Activated CD4-positive, alpha-beta T cell treated with anti-CD3 and anti-CD28 coated beads, Interleukin-2, amount 10 ng/mL, durations not matched to agents 24 days and 14 days (primary cell): Measurements from ENCODE around the gene PTCHD1. TPM values are rescaled to one million over a fixed set of nuclear protein-coding genes. Genes with fewer than 3 reads are reported as not detected.
A peak's percentile ranks its signal among the peaks of the same experiment; 100 is the strongest.

ENCODE experiments used
- DNase-seq: peaks from one replicate; pipeline ENCODE4 v3.0.0; 2022
- H3K27ac Mint-ChIP-seq: one replicate; pipeline ENCODE4 v1.8.0; 2022; ENCODE audit warnings: mild to moderate bottlenecking, mixed read lengths
- H3K27me3 Mint-ChIP-seq: one replicate; pipeline ENCODE4 v1.8.0; 2022; ENCODE audit warnings: mixed read lengths
- H3K36me3 Mint-ChIP-seq: one replicate; pipeline ENCODE4 v1.8.0; 2022; ENCODE audit warnings: low read depth, mild to moderate bottlenecking, mixed read lengths
- H3K4me1 Mint-ChIP-seq: one replicate; pipeline ENCODE4 v1.8.0; 2021; ENCODE audit warnings: mixed read lengths
- H3K4me3 Mint-ChIP-seq: one replicate; pipeline ENCODE4 v1.8.0; 2022; ENCODE audit warnings: mild to moderate bottlenecking, moderate library complexity, mixed read lengths
- H3K9me3 Mint-ChIP-seq: one replicate; pipeline ENCODE4 v1.8.0; 2021; ENCODE audit warnings: mixed read lengths
- intact Hi-C: fragments of 100-400 bp; cut with micrococcal nuclease; formaldehyde crosslinking; loops from one replicate; pipeline ENCODE4 v1.15.1; 2023
- total RNA-seq: library from RNA; stranded (reverse); gene quantifications from 2 replicates; pipeline ENCODE4 v1.2.3, GENCODE V29; 2022

Gene PTCHD1
- total RNA-seq, 1 donor from 2014 or later, result not detected

GRCh38 chrX:23373129-23373804 is 38.6 kb downstream of the PTCHD1 start:
- H3K9me3 Mint-ChIP-seq, result no peaks in the 10 kb centered on the region
- no peak overlapping the region for H3K4me3 Mint-ChIP-seq
- H3K36me3 Mint-ChIP-seq, result no peaks in the 10 kb centered on the region
- H3K4me1 Mint-ChIP-seq, result no peaks in the 10 kb centered on the region
- intact Hi-C loops, result no loop called here
- DNase-seq, result no peak
- no peaks in the 10 kb centered on the region for H3K27me3 Mint-ChIP-seq
- H3K27ac Mint-ChIP-seq, result no peak overlapping the region

- no peak for DNase-seq
- no peaks in the 10 kb centered on the region for H3K36me3 Mint-ChIP-seq
- intact Hi-C loops, result no loop called here
- no peaks in the 10 kb centered on the region for H3K9me3 Mint-ChIP-seq
- no peaks in the 10 kb centered on the region for H3K4me1 Mint-ChIP-seq
- H3K27me3 Mint-ChIP-seq, result no peaks in the 10 kb centered on the region
- no peak overlapping the region for H3K4me3 Mint-ChIP-seq
- no peak overlapping the region for H3K27ac Mint-ChIP-seq
Observed at GRCh38 chrX:23374291-23374690, 39.6 kb downstream of the PTCHD1 start.

GRCh38 chrX:23376581-23376980 is 41.9 kb downstream of the PTCHD1 start:
- H3K27ac Mint-ChIP-seq, result no peak overlapping the region
- intact Hi-C loops, result no loop called here
- no peak overlapping the region for H3K4me3 Mint-ChIP-seq
- no peaks in the 10 kb centered on the region for H3K9me3 Mint-ChIP-seq
- no peaks in the 10 kb centered on the region for H3K4me1 Mint-ChIP-seq
- DNase-seq, result no peak
- no peaks in the 10 kb centered on the region for H3K36me3 Mint-ChIP-seq
- H3K27me3 Mint-ChIP-seq, result no peaks in the 10 kb centered on the region

GRCh38 chrX:23380581-23380980 is 45.9 kb downstream of the PTCHD1 start:
- no peak overlapping the region for H3K4me3 Mint-ChIP-seq
- no peaks in the 10 kb centered on the region for H3K9me3 Mint-ChIP-seq
- peaks cover 3% of the 10 kb centered on the region for H3K27me3 Mint-ChIP-seq
- H3K27ac Mint-ChIP-seq, result no peak overlapping the region
- intact Hi-C loops, result no loop called here
- no peaks in the 10 kb centered on the region for H3K36me3 Mint-ChIP-seq
- no peak for DNase-seq
- H3K4me1 Mint-ChIP-seq, result peaks cover 3% of the 10 kb centered on the region

GRCh38 chrX:23381099-23382087 is 46.7 kb downstream of the PTCHD1 start:
- intact Hi-C loops, result no loop called here
- H3K4me3 Mint-ChIP-seq, result peak overlapping the region; percentile 47
- no peak for DNase-seq
- H3K4me1 Mint-ChIP-seq, result peaks cover 3% of the 10 kb centered on the region
- H3K9me3 Mint-ChIP-seq, result no peaks in the 10 kb centered on the region
- H3K27ac Mint-ChIP-seq, result no peak overlapping the region
- no peaks in the 10 kb centered on the region for H3K36me3 Mint-ChIP-seq
- peaks cover 3% of the 10 kb centered on the region for H3K27me3 Mint-ChIP-seq

GRCh38 chrX:23382572-23382971 is 47.9 kb downstream of the PTCHD1 start:
- H3K4me3 Mint-ChIP-seq, result no peak overlapping the region
- H3K27ac Mint-ChIP-seq, result no peak overlapping the region
- H3K27me3 Mint-ChIP-seq, result peaks cover 3% of the 10 kb centered on the region
- intact Hi-C loops, result no loop called here
- H3K9me3 Mint-ChIP-seq, result no peaks in the 10 kb centered on the region
- H3K4me1 Mint-ChIP-seq, result peaks cover 3% of the 10 kb centered on the region
- no peaks in the 10 kb centered on the region for H3K36me3 Mint-ChIP-seq
- no peak for DNase-seq

- H3K9me3 Mint-ChIP-seq, result no peaks in the 10 kb centered on the region
- H3K4me1 Mint-ChIP-seq, result peaks cover 3% of the 10 kb centered on the region
- DNase-seq, result no peak
- intact Hi-C loops, result no loop called here
- H3K4me3 Mint-ChIP-seq, result no peak overlapping the region
- H3K27me3 Mint-ChIP-seq, result peaks cover 3% of the 10 kb centered on the region
- H3K36me3 Mint-ChIP-seq, result no peaks in the 10 kb centered on the region
- H3K27ac Mint-ChIP-seq, result no peak overlapping the region
Observed at GRCh38 chrX:23383411-23383810, 48.8 kb downstream of the PTCHD1 start.

GRCh38 chrX:23385242-23385641 is 50.6 kb downstream of the PTCHD1 start:
- Mint-ChIP-seq H3K27me3 (peaks cover 3% of the 10 kb centered on the region), H3K4me3 (no peak overlapping the region), H3K9me3 (no peaks in the 10 kb centered on the region), H3K27ac (no peak overlapping the region), H3K36me3 (no peaks in the 10 kb centered on the region), H3K4me1 (peaks cover 3% of the 10 kb centered on the region)
- intact Hi-C loops, result no loop called here
- no peak for DNase-seq

- H3K36me3 Mint-ChIP-seq, result no peaks in the 10 kb centered on the region
- no peak overlapping the region for H3K4me3 Mint-ChIP-seq
- no peak overlapping the region for H3K27ac Mint-ChIP-seq
- DNase-seq, result no peak
- H3K9me3 Mint-ChIP-seq, result no peaks in the 10 kb centered on the region
- intact Hi-C loops, result no loop called here
- peaks cover 3% of the 10 kb centered on the region for H3K27me3 Mint-ChIP-seq
- peaks cover 3% of the 10 kb centered on the region for H3K4me1 Mint-ChIP-seq
Observed at GRCh38 chrX:23386260-23386659, 51.6 kb downstream of the PTCHD1 start.

GRCh38 chrX:23386726-23387125 is 52.1 kb downstream of the PTCHD1 start:
- H3K36me3 Mint-ChIP-seq, result no peaks in the 10 kb centered on the region
- H3K4me1 Mint-ChIP-seq, result peaks cover 2% of the 10 kb centered on the region
- no peak overlapping the region for H3K4me3 Mint-ChIP-seq
- H3K27me3 Mint-ChIP-seq, result peaks cover 3% of the 10 kb centered on the region
- no peak overlapping the region for H3K27ac Mint-ChIP-seq
- intact Hi-C loops, result no loop called here
- no peaks in the 10 kb centered on the region for H3K9me3 Mint-ChIP-seq
- no peak for DNase-seq

GRCh38 chrX:23387550-23388184 is 53.0 kb downstream of the PTCHD1 start:
- intact Hi-C loops, result no loop called here
- H3K36me3 Mint-ChIP-seq, result no peaks in the 10 kb centered on the region

GRCh38 chrX:23389196-23389792 is 54.6 kb downstream of the PTCHD1 start:
- Mint-ChIP-seq H3K27ac (no peak overlapping the region), H3K27me3 (no peaks in the 10 kb centered on the region), H3K4me1 (no peaks in the 10 kb centered on the region), H3K36me3 (no peaks in the 10 kb centered on the region), H3K9me3 (no peaks in the 10 kb centered on the region), H3K4me3 (no peak overlapping the region)
- intact Hi-C loops, result no loop called here
- DNase-seq, result no peak

More at GRCh38 chrX:23387550-23388184, 53.0 kb downstream of the PTCHD1 start:
- Mint-ChIP-seq H3K9me3 (no peaks in the 10 kb centered on the region), H3K27me3 (peaks cover 1% of the 10 kb centered on the region), H3K4me1 (no peaks in the 10 kb centered on the region), H3K27ac (no peak overlapping the region), H3K4me3 (no peak overlapping the region)
- DNase-seq, result no peak

GRCh38 chrX:23390979-23391378 is 56.3 kb downstream of the PTCHD1 start:
- intact Hi-C loops, result no loop called here
- no peak for DNase-seq
- Mint-ChIP-seq H3K27ac (no peak overlapping the region), H3K9me3 (no peaks in the 10 kb centered on the region), H3K4me1 (no peaks in the 10 kb centered on the region), H3K36me3 (no peaks in the 10 kb centered on the region), H3K4me3 (no peak overlapping the region), H3K27me3 (no peaks in the 10 kb centered on the region)

GRCh38 chrX:23392195-23392594 is 57.5 kb downstream of the PTCHD1 start:
- Mint-ChIP-seq H3K27me3 (no peaks in the 10 kb centered on the region), H3K4me3 (no peak overlapping the region), H3K27ac (no peak overlapping the region), H3K4me1 (no peaks in the 10 kb centered on the region), H3K36me3 (no peaks in the 10 kb centered on the region), H3K9me3 (no peaks in the 10 kb centered on the region)
- intact Hi-C loops, result no loop called here
- no peak for DNase-seq
